HCT116 (cell line): Measurements from ENCODE around the gene SLC14A1.

Experiments used
- CEBPB ChIP-seq: IDR thresholded peaks from 2 replicates; pipeline ENCODE4 v1.6.1; 2012; ENCODE audit warnings: low read depth
- EZH2 ChIP-seq: fragments of 200-600 bp; sonication (generic); IDR thresholded peaks from 2 replicates; pipeline ENCODE4 v1.6.1; 2017; ENCODE audit warnings: antibody characterized with exemption, mixed run types
- POLR2A ChIP-seq: IDR thresholded peaks from 2 replicates; pipeline ENCODE4 v1.7.0; 2011; ENCODE audit warnings: borderline replicate concordance; ENCODE audit not compliant: insufficient read depth, insufficient read length; ENCODE audit errors: extremely low read depth
- SP1 ChIP-seq: IDR thresholded peaks from 2 replicates; pipeline ENCODE4 v1.6.1; 2012; ENCODE audit warnings: low read depth
- SRF ChIP-seq: IDR thresholded peaks from 2 replicates; pipeline ENCODE4 v1.6.1; 2012; ENCODE audit warnings: low read depth
- TCF7L2 ChIP-seq: IDR thresholded peaks from 2 replicates; pipeline ENCODE4 v1.7.0; 2011; ENCODE audit warnings: borderline replicate concordance, inconsistent platforms; ENCODE audit not compliant: insufficient read depth, insufficient read length; ENCODE audit errors: extremely low read depth
- ZFX ChIP-seq: fragments of 450-650 bp; IDR thresholded peaks from 2 replicates; pipeline ENCODE4 v1.6.1; 2017
- TF ChIP-seq, protein P1 (sequence below), 3 experiments: fragments of 200-600 bp in 1 of 3; sonication (generic) in 1 of 3; IDR thresholded peaks in 2 of 3; conservative IDR thresholded peaks in 1 of 3; 2 replicates each; pipeline ENCODE4 v1.5.1; 2012 to 2017; ENCODE audit warnings: low read depth in 2 of 3, low read length in 2 of 3, antibody characterized with exemption in 1 of 3, borderline replicate concordance in 1 of 3, control low read depth in 1 of 3, mild to moderate bottlenecking in 1 of 3, mixed read lengths in 1 of 3, mixed run types in 1 of 3, moderate library complexity in 1 of 3; ENCODE audit not compliant: insufficient read depth in 1 of 3
- TF ChIP-seq, protein P2 (sequence below): IDR thresholded peaks from 2 replicates; pipeline ENCODE4 v1.6.1; 2012; ENCODE audit warnings: low read depth
- TF ChIP-seq, protein P3 (sequence below): IDR thresholded peaks from 2 replicates; pipeline ENCODE4 v1.6.1; 2011; ENCODE audit warnings: mild to moderate bottlenecking, low read length, moderate library complexity; ENCODE audit not compliant: insufficient replicate concordance; ENCODE audit errors: extremely low read depth
- TF ChIP-seq, protein P4 (sequence below): IDR thresholded peaks from 2 replicates; pipeline ENCODE4 v1.6.1; 2012

DNA sequence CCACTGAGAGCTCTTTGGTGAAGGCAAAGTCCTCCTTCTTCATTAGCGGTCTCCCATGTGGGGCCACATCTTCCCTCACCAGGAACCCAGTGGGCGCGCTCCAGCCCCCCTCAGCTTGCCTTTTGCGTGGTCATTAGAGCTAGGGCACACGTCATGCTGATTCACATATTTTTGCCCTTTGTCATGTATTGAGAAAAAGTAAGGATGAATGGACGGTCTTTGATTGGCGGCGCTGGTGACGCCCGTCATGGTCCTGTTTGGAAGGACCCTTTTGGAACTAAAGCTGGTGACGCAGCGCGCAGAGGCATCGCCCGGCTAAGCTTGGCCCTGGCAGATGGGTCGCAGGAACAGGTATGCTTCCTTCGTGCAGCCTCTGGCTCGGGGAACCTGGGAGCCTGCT, 3.1 kb downstream of the SLC14A1 start:
- TF ChIP-seq EZH2: no peak
- TF ChIP-seq POLR2A: no peak
- TF ChIP-seq, protein P1, sequence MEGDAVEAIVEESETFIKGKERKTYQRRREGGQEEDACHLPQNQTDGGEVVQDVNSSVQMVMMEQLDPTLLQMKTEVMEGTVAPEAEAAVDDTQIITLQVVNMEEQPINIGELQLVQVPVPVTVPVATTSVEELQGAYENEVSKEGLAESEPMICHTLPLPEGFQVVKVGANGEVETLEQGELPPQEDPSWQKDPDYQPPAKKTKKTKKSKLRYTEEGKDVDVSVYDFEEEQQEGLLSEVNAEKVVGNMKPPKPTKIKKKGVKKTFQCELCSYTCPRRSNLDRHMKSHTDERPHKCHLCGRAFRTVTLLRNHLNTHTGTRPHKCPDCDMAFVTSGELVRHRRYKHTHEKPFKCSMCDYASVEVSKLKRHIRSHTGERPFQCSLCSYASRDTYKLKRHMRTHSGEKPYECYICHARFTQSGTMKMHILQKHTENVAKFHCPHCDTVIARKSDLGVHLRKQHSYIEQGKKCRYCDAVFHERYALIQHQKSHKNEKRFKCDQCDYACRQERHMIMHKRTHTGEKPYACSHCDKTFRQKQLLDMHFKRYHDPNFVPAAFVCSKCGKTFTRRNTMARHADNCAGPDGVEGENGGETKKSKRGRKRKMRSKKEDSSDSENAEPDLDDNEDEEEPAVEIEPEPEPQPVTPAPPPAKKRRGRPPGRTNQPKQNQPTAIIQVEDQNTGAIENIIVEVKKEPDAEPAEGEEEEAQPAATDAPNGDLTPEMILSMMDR (IDR thresholded peaks at IDR 0.05 in 2 of 3, conservative IDR thresholded peaks at IDR 0.05 in 1 of 3; ENCODE audit: borderline replicate concordance in 1 of 3, insufficient read depth in 1 of 3, low read depth in 2 of 3, low read length in 2 of 3): no peak
- TF ChIP-seq CEBPB: no peak
- TF ChIP-seq SRF: no peak
- TF ChIP-seq TCF7L2: no peak
- TF ChIP-seq, protein P2, sequence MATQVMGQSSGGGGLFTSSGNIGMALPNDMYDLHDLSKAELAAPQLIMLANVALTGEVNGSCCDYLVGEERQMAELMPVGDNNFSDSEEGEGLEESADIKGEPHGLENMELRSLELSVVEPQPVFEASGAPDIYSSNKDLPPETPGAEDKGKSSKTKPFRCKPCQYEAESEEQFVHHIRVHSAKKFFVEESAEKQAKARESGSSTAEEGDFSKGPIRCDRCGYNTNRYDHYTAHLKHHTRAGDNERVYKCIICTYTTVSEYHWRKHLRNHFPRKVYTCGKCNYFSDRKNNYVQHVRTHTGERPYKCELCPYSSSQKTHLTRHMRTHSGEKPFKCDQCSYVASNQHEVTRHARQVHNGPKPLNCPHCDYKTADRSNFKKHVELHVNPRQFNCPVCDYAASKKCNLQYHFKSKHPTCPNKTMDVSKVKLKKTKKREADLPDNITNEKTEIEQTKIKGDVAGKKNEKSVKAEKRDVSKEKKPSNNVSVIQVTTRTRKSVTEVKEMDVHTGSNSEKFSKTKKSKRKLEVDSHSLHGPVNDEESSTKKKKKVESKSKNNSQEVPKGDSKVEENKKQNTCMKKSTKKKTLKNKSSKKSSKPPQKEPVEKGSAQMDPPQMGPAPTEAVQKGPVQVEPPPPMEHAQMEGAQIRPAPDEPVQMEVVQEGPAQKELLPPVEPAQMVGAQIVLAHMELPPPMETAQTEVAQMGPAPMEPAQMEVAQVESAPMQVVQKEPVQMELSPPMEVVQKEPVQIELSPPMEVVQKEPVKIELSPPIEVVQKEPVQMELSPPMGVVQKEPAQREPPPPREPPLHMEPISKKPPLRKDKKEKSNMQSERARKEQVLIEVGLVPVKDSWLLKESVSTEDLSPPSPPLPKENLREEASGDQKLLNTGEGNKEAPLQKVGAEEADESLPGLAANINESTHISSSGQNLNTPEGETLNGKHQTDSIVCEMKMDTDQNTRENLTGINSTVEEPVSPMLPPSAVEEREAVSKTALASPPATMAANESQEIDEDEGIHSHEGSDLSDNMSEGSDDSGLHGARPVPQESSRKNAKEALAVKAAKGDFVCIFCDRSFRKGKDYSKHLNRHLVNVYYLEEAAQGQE: no peak
- TF ChIP-seq, protein P3, sequence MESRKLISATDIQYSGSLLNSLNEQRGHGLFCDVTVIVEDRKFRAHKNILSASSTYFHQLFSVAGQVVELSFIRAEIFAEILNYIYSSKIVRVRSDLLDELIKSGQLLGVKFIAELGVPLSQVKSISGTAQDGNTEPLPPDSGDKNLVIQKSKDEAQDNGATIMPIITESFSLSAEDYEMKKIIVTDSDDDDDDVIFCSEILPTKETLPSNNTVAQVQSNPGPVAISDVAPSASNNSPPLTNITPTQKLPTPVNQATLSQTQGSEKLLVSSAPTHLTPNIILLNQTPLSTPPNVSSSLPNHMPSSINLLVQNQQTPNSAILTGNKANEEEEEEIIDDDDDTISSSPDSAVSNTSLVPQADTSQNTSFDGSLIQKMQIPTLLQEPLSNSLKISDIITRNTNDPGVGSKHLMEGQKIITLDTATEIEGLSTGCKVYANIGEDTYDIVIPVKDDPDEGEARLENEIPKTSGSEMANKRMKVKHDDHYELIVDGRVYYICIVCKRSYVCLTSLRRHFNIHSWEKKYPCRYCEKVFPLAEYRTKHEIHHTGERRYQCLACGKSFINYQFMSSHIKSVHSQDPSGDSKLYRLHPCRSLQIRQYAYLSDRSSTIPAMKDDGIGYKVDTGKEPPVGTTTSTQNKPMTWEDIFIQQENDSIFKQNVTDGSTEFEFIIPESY: no peak
- TF ChIP-seq, protein P4, sequence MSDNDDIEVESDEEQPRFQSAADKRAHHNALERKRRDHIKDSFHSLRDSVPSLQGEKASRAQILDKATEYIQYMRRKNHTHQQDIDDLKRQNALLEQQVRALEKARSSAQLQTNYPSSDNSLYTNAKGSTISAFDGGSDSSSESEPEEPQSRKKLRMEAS: no peak
- TF ChIP-seq ZFX: no peak
- TF ChIP-seq SP1: no peak
